ENCODE data around the gene ALDH1L2.

The ALDH1L2 gene

GRCh38 chr12:105083551-105084105, 630 bp downstream of the ALDH1L2 start:
- no peak for DNase-seq (ENCODE audit: low spot score)

GRCh38 chr12:105083031-105083430, 1.2 kb downstream of the ALDH1L2 start:
- no peak for DNase-seq (ENCODE audit: low spot score)

GRCh38 chr12:105078712-105079570, 5.3 kb downstream of the ALDH1L2 start:
- no peak for DNase-seq (ENCODE audit: low spot score)

- DNase-seq (ENCODE audit: low spot score), result no peak
These were observed 6.8 kb downstream of the ALDH1L2 start for GRCh38 chr12:105077435-105077834.

GRCh38 chr12:105076913-105077312, 7.3 kb downstream of the ALDH1L2 start:
- no peak for DNase-seq (ENCODE audit: low spot score)

- DNase-seq (ENCODE audit: low spot score), result no peak
These were observed 8.2 kb downstream of the ALDH1L2 start for GRCh38 chr12:105076098-105076497.

- DNase-seq (ENCODE audit: low spot score), result peak; percentile 9
These were observed 11.3 kb downstream of the ALDH1L2 start for GRCh38 chr12:105072888-105073488.

GRCh38 chr12:105071981-105072380, 12.3 kb downstream of the ALDH1L2 start:
- no peak for DNase-seq (ENCODE audit: low spot score)

GRCh38 chr12:105069936-105070702, 14.1 kb downstream of the ALDH1L2 start:
- no peak for DNase-seq (ENCODE audit: low spot score)

GRCh38 chr12:105067511-105068031, 16.7 kb downstream of the ALDH1L2 start:
- no peak for DNase-seq (ENCODE audit: low spot score)

- no peak for DNase-seq (ENCODE audit: low spot score)
These were observed 19.6 kb downstream of the ALDH1L2 start for GRCh38 chr12:105064564-105065178.

- no peak for DNase-seq (ENCODE audit: low spot score)
These were observed 23.4 kb downstream of the ALDH1L2 start for GRCh38 chr12:105060715-105061378.

GRCh38 chr12:105057174-105057573, 27.1 kb downstream of the ALDH1L2 start:
- DNase-seq (ENCODE audit: low spot score), result no peak

GRCh38 chr12:105053116-105053572, 31.1 kb downstream of the ALDH1L2 start:
- DNase-seq (ENCODE audit: low spot score), result peak; percentile 89

- DNase-seq (ENCODE audit: low spot score), result no peak
These were observed 32.3 kb downstream of the ALDH1L2 start for GRCh38 chr12:105051981-105052380.

GRCh38 chr12:105048315-105048714, 35.9 kb downstream of the ALDH1L2 start:
- no peak for DNase-seq (ENCODE audit: low spot score)

GRCh38 chr12:105047308-105047707, 37.0 kb downstream of the ALDH1L2 start:
- no peak for DNase-seq (ENCODE audit: low spot score)

GRCh38 chr12:105041186-105041585, 43.1 kb downstream of the ALDH1L2 start:
- no peak for DNase-seq (ENCODE audit: low spot score)

GRCh38 chr12:105040476-105040875, 43.8 kb downstream of the ALDH1L2 start:
- no peak for DNase-seq (ENCODE audit: low spot score)

GRCh38 chr12:105036937-105037649, 47.2 kb downstream of the ALDH1L2 start:
- no peak for DNase-seq (ENCODE audit: low spot score)
